IPS-18a (cell line): ENCODE measurements around the gene GGN.
A peak's percentile ranks its signal among the peaks of the same experiment; 100 is the strongest.

Experiments used
- H3K27ac ChIP-seq: one replicate; pipeline ENCODE4 v1.5.1; 2013; ENCODE audit warnings: low read length
- H3K27me3 ChIP-seq: one replicate; pipeline ENCODE4 v1.6.1; 2013; ENCODE audit warnings: mild to moderate bottlenecking, low read length; ENCODE audit not compliant: control insufficient read depth, insufficient read depth
- H3K36me3 ChIP-seq: one replicate; pipeline ENCODE4 v1.6.1; 2013; ENCODE audit warnings: low read depth, low read length; ENCODE audit not compliant: control insufficient read depth
- H3K4me1 ChIP-seq: one replicate; pipeline ENCODE4 v1.6.1; 2013; ENCODE audit warnings: low read depth, low read length; ENCODE audit not compliant: control insufficient read depth
- H3K4me3 ChIP-seq: one replicate; pipeline ENCODE4 v1.5.1; 2013; ENCODE audit warnings: low read length
- H3K9ac ChIP-seq: one replicate; pipeline ENCODE4 v1.6.1; 2013; ENCODE audit warnings: mild to moderate bottlenecking, low read length, moderate library complexity
- H3K9me3 ChIP-seq: one replicate; pipeline ENCODE4 v1.6.1; 2013; ENCODE audit warnings: low read depth, low read length; ENCODE audit not compliant: control insufficient read depth

The GGN gene

GRCh38 chr19:38409631-38410133, 21.8 kb upstream of the GGN start:
- Histone ChIP-seq H3K27ac (no peak overlapping the region), H3K9ac (no peak overlapping the region), H3K4me3 (no peak overlapping the region), H3K4me1 (no peaks in the 10 kb centered on the region), H3K9me3 (no peaks in the 10 kb centered on the region), H3K27me3 (no peaks in the 10 kb centered on the region), H3K36me3 (no peaks in the 10 kb centered on the region)

GRCh38 chr19:38405276-38405675, 17.4 kb upstream of the GGN start:
- no peaks in the 10 kb centered on the region for H3K36me3 ChIP-seq
- no peak overlapping the region for H3K4me3 ChIP-seq
- H3K4me1 ChIP-seq: no peaks in the 10 kb centered on the region
- H3K9ac ChIP-seq: no peak overlapping the region
- no peak overlapping the region for H3K27ac ChIP-seq
- H3K9me3 ChIP-seq: no peaks in the 10 kb centered on the region
- peaks cover 24% of the 10 kb centered on the region for H3K27me3 ChIP-seq

DNA sequence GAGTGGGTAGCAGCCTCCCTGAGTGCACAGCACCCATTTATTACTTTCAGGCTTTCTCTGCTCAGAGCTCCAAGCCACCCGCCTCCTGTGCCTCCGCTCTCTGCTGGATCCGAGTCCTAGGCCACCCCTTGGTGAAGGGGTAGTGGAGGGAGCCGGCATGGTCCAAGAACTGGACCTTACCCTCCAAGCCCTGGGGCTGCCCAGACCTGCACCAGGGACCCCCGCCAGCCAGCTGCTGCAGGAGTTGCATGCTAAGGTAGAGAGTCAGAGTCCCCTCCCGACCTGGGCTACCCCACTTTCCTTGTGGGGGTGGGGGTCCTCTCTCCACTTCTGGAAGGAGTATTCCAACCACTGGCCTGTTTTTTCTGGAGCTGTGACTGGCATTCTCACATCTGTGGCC, 17.0 kb upstream of the GGN start:
- H3K4me1 ChIP-seq: no peaks in the 10 kb centered on the region
- H3K9ac ChIP-seq: no peak overlapping the region
- peaks cover 28% of the 10 kb centered on the region for H3K27me3 ChIP-seq
- H3K27ac ChIP-seq: no peak overlapping the region
- H3K9me3 ChIP-seq: no peaks in the 10 kb centered on the region
- no peaks in the 10 kb centered on the region for H3K36me3 ChIP-seq
- no peak overlapping the region for H3K4me3 ChIP-seq

GRCh38 chr19:38402967-38403674, 15.3 kb upstream of the GGN start, which contains the start of gene FAM98C:
TSS of gene FAM98C (plus strand) at chr19:38403093. CDS start at chr19:38403154, 61 bp downstream.
- Histone ChIP-seq H3K27ac (no peak within 1 kb of the TSS), H3K4me3 (peak within 1 kb of the TSS; percentile 62), H3K27me3 (peaks cover 45% of the 10 kb centered on the region), H3K9me3 (no peaks in the 10 kb centered on the region), H3K9ac (peak within 1 kb of the TSS; percentile 7), H3K36me3 (no peaks in the 10 kb centered on the region), H3K4me1 (no peaks in the 10 kb centered on the region)

- Histone ChIP-seq H3K4me3 (peak overlapping the region; percentile 28), H3K36me3 (no peaks in the 10 kb centered on the region), H3K9me3 (no peaks in the 10 kb centered on the region), H3K27ac (no peak overlapping the region), H3K27me3 (peaks cover 49% of the 10 kb centered on the region), H3K9ac (no peak overlapping the region), H3K4me1 (no peaks in the 10 kb centered on the region)
Measured at GRCh38 chr19:38402623-38402966, 14.8 kb upstream of the GGN start.

DNA sequence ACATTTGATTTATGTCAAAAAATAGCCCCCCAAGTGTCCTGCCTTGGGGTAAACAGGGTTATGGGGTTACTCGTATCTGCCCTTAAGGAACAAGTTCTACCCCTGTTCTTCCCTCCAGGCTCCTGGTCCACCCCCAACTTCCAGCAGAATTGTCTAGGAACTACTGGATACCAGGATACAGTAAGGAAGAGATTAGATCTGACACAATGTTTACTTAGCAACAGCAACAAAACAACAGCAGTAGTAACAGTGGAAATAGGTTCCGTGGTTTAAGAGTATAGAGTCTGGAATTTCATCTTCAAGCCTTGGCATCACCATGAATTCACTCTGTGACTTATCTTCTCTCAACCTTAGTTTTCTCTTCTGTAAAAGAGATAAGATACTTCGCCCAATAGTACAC, 13.3 kb upstream of the GGN start:
- Histone ChIP-seq H3K4me1 (no peaks in the 10 kb centered on the region), H3K36me3 (no peaks in the 10 kb centered on the region), H3K4me3 (no peak overlapping the region), H3K27me3 (peaks cover 61% of the 10 kb centered on the region), H3K9ac (no peak overlapping the region), H3K27ac (no peak overlapping the region), H3K9me3 (no peaks in the 10 kb centered on the region)

DNA sequence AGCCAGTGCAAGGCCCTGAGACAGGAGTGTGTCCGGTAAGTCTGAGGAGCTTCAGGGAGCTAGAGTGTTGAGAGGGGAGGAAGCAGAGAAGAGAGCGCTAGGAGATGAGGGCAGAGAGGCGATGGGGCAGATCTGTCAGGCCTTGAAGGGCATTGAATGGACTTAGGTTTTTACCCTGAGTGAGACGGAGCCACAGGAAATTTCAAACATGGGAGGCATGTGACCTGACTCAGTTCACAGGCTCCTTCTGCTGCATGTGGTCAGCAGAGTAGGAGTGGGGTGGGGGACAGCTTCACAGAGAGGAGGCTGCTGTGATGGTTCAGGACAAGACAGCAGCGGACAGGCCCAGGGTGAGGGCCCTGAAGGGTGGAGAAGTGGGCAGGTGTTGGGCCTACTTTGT, 12.5 kb upstream of the GGN start:
- Histone ChIP-seq H3K4me1 (no peaks in the 10 kb centered on the region), H3K27ac (no peak overlapping the region), H3K9me3 (no peaks in the 10 kb centered on the region), H3K9ac (no peak overlapping the region), H3K4me3 (no peak overlapping the region), H3K27me3 (peaks cover 61% of the 10 kb centered on the region), H3K36me3 (no peaks in the 10 kb centered on the region)

GRCh38 chr19:38399537-38399936, 11.7 kb upstream of the GGN start:
- Histone ChIP-seq H3K9ac (no peak overlapping the region), H3K4me3 (no peak overlapping the region), H3K36me3 (no peaks in the 10 kb centered on the region), H3K27me3 (peaks cover 61% of the 10 kb centered on the region), H3K27ac (no peak overlapping the region), H3K9me3 (no peaks in the 10 kb centered on the region), H3K4me1 (no peaks in the 10 kb centered on the region)

DNA sequence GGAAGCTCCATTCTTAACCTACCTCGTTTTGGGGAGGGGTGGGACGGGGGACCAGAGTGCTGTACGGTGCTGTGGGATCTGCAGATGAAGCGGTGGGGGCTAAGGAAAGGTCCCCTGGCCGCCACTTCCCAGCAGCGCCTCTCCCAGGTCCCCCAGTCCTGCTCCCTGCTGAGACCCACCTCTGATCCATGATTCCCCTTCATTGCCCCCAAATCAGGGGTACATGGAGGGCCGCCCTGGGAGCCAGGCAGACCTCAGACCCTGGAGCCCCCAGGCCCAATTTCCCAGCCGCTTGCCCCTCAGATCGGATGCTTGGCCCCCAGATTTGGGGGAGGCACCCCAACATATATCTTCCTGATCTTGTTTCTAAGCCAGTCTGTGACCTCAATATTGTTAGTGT, 11.2 kb upstream of the GGN start:
- H3K36me3 ChIP-seq: no peaks in the 10 kb centered on the region
- no peak overlapping the region for H3K9ac ChIP-seq
- no peaks in the 10 kb centered on the region for H3K9me3 ChIP-seq
- peaks cover 58% of the 10 kb centered on the region for H3K27me3 ChIP-seq
- H3K27ac ChIP-seq: no peak overlapping the region
- no peak overlapping the region for H3K4me3 ChIP-seq
- no peaks in the 10 kb centered on the region for H3K4me1 ChIP-seq

- Histone ChIP-seq H3K9ac (no peak overlapping the region), H3K4me1 (peaks cover 11% of the 10 kb centered on the region), H3K9me3 (no peaks in the 10 kb centered on the region), H3K27ac (no peak overlapping the region), H3K36me3 (peaks cover 5% of the 10 kb centered on the region), H3K27me3 (peaks cover 40% of the 10 kb centered on the region), H3K4me3 (no peak overlapping the region)
Measured at GRCh38 chr19:38395381-38396114, 7.7 kb upstream of the GGN start.

GRCh38 chr19:38394488-38394887, 6.7 kb upstream of the GGN start:
- Histone ChIP-seq H3K27me3 (peaks cover 29% of the 10 kb centered on the region), H3K4me3 (peak overlapping the region; percentile 28)

More at GRCh38 chr19:38394488-38394887, 6.7 kb upstream of the GGN start:
- H3K9me3 ChIP-seq: no peaks in the 10 kb centered on the region
- no peak overlapping the region for H3K27ac ChIP-seq
- H3K4me1 ChIP-seq: peaks cover 14% of the 10 kb centered on the region
- H3K9ac ChIP-seq: no peak overlapping the region
- H3K36me3 ChIP-seq: peaks cover 5% of the 10 kb centered on the region
